ENCODE measurements around the gene GREB1. TPM values are rescaled to one million over a fixed set of nuclear protein-coding genes. Genes with fewer than 3 reads are reported as not detected.
A peak's percentile ranks its signal among the peaks of the same experiment; 100 is the strongest.

Gene GREB1
- total RNA-seq, 1 donor from 2014 or later = 11.1 TPM

DNA sequence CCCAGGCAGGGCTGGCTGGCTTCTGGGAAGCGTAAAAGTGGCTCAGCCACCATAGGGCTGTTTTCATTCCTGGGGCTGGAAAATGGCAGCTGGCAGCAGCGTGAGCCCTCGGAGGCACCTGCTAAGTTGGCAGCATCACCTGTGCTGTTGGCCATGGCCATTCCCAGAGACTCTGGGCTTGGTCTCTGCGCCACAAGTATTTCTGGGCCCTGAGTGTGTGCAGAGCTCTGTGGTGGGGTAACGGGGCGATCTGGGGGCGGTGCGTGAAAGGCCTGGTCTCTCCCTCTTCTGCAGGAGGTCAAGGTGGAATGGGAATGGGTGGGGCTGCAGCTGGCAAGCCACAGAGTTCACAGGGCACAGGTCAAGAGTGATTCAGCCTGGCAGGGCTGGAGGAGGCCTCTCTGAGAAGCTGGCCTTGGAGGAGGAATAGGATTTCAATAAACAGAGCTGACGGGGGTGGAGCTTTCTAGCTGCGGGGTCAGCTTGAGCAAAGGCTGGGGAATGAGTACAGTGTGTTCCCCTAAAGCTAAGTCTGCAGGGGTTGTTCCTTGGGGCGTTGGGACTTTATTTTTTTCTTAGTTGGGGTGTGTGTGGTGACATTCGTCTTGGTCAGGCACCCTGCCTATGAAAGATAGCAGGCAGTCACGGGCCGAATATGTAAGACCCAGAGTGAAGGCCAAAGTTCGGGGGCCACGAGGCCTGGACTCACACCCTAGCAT lies 146.5 kb downstream of the GREB1 start:
- DNase-seq (ENCODE audit: low spot score) = no peak

DNA sequence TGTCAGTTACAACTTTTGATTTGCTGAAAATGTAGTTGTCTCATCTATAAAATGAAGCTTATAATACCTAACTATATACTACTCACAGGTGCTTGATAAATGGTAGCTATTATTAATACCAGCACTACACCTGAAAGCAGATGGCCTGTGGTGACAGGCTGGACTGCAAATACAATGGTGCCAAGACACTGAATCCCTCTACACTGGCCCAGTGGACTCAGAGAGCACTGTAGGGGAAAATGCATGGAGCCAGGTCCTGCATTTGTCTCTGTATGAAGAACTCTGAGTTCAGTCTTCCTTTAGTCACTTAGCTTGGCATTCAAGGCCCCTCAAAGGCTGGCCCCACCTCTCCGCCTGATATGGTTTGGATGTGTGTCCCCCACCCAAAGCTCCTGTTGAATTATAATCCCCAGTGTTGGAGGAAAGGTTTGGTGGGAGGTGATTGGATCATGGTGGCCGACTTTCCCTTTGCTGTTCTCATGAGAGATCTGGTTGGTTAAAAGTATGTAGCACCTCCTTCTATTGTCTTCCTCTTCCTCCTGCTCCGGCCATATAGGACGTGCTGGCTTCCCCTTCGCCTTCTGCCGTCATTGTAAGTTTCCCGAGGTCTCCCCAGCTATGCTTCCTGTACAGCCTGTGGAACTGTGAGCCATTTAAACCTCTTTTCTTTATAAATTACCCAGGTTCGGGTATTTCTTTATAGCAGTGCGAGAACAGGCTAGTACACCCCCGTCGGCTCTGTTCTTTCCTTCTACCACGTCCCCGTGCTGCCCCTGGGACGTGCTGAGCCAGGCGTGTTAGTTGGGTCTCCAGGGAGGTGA lies 147.3 kb downstream of the GREB1 start:
- DNase-seq (ENCODE audit: low spot score) = no peak

DNA sequence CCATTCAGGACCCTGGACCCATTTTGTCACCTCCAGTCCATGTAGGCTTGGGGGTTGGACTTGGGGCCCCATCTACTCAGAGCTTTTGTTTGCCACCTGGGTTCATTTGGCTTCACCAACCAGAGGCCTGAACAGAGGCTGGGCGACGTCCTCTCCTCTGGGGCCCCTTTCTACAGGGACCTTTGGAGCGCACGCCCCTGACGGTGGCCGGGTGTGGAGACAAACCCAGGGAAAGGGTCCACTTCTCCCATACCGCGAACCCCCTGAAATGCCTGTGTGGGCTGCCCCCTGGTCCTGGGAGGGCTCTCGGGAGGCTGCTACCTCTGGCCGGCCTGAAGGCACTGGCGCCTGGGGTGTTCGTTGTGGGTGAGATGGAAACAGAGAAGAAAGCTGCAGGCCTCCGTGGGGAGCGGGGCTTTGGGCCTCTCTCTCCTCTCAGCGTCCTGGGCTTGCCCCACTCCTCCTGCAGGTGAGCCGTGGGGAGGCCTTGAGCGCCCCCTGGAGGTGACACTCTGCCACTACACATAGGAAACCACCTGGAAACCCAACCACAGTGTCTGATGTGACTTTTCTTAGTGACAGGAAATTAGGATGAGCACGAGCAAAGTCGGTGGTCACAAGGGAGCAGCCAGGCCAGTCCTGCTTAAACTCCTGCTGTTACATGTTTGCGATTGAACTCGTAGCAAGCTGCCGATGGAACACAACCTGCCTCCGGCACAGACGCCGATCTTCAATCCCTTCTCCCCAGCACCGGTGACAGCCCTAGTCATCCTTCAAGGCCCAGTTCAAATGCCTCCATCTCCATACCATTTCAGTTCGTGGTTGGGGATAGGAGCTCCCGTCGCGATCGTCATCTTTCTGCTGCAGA lies 148.1 kb downstream of the GREB1 start:
- DNase-seq (ENCODE audit: low spot score) = no peak

DNA sequence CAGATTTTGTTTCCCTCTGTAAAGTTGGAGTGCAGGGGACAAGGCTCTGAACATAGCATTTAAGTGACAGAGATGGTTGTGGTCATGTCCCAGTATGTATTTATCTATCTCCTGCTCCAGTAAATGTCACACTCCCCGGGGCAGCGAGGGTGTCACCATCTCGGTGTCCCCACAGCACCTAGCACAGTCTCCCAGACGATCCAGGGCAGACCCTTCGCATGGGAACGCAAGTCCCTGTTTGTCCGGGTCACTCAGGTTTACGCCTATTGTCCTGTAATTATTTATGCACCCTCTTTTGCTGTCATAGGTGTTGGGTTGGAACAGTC lies 148.7 kb downstream of the GREB1 start:
- no peak for DNase-seq (ENCODE audit: low spot score)

- DNase-seq (ENCODE audit: low spot score) = no peak
Measured at GRCh38 chr2:11683476-11683875, 149.6 kb downstream of the GREB1 start.

GRCh38 chr2:11683966-11684365 lies 150.1 kb downstream of the GREB1 start:
- DNase-seq (ENCODE audit: low spot score) = no peak

- no peak for DNase-seq (ENCODE audit: low spot score)
Measured at GRCh38 chr2:11684894-11685460, 151.1 kb downstream of the GREB1 start.

DNA sequence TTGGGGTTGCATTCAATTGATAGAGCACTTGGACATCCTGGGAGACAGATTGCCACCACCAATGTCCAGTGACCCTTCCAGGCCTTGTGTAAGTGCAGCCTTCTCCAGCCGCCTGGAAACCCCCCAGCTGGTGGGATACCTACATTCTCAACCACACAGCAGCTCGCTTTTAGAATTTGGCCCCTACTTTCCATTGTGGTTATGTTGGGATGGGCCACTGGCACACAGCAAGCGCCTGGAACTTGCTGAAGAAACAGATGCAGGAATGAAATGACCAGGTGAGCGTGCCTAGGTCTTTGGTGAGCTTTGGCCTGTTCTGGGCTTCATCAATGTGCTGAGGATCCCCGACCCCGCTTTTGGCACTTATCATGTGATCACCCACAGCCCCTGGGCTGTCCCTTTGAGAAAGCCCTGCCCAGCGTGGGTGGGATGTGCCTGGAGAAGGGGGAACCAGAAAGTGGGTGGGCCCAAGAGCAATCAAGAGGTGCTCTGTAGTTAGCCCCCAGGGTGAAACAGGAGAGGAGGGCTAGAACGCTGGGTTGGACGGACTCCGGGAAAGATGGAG lies 152.1 kb downstream of the GREB1 start:
- no peak for DNase-seq (ENCODE audit: low spot score)

DNA sequence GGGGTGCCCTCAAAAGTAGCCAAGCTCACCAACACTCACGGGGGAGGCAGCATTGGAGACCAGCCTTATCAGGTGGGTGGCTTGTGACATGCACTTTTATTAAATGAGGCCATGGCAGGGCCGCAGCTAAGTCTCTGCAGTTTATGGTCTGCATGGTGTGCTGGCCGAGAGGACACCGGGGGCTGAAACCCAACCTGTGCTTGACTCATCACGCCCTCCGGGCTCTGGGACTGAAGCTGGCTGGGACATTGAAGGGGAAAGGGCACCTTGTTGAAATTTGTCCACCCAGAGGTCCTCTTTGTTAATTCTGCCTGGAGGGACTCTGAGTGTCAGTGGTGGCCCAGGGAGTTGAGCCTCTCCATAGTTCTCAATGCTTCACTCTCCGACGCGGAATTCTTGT lies 153.9 kb downstream of the GREB1 start:
- no peak for DNase-seq (ENCODE audit: low spot score)

DNA sequence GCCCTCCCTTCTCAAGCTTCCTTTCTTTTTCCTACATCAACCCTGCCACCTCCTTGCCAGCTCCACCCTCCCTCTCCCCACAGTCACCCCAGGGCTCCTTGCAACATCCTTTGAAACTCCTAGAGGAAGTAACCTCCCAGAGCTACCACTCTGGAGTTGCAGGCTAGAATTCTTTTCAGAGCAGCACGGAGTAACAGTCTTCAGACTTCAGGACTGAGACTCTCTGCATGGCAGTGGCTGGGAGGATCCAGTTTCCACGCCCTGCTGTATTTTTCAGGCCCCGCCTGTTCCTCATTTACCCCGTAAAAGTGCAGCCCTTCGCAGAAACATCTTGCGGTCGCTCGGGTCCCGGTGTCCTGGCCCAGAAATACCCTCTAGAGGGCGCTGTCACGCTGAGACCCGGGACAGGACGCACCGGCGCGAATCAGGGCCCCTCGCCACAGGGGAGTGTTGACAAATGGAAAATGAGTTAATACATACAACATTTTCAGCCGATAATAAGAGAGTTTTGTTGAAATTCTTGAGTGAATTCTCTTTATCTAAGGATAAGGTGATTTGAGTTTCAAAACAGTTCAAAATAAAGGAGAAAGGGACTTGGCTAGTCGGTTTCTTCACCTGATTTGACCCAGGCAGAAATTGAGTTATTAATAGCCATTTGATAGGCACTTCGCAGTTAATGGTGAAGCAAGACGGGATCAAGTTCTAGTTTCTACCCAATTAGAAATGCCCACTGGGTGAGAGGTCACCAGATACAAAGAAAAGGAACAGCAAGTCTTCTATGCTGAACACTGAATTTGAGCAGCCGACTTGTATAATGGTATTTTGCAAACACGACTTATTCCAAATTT lies 154.6 kb downstream of the GREB1 start:
- peak; percentile 88 for DNase-seq (ENCODE audit: low spot score)

GRCh38 chr2:11691076-11691660 lies 157.3 kb downstream of the GREB1 start:
- DNase-seq (ENCODE audit: low spot score) = no peak

Other genes with a start within 250 kb of the GREB1 start
- gene ROCK2, start 189.4 kb upstream of the GREB1 start, total RNA-seq (ENCODE audit: insufficient read depth, low replicate concordance) = 106 TPM
- 13.2 TPM for gene E2F6, start 67.9 kb upstream of the GREB1 start, total RNA-seq (ENCODE audit: insufficient read depth, low replicate concordance)
- gene NTSR2, start 136.2 kb downstream of the GREB1 start, total RNA-seq (ENCODE audit: insufficient read depth, low replicate concordance) = not detected
- gene LPIN1, start 212.6 kb downstream of the GREB1 start, total RNA-seq (ENCODE audit: insufficient read depth, low replicate concordance) = 23.1 TPM